SKM-1 (cell line): ENCODE results near the gene POR.
A peak's percentile ranks its signal among the peaks of the same experiment; 100 is the strongest.

Experiments
- DNase-seq: peaks from one replicate; lab custom pipeline; 2025; ENCODE audit not compliant: unreplicated experiment; lab: John Stamatoyannopoulos, UW

POR gene

GRCh38 chr7:75950111-75950681 lies 35.2 kb downstream of the POR start:
- DNase-seq, result no peak

- DNase-seq, result peak; percentile 75
These were observed 36.6 kb downstream of the POR start for GRCh38 chr7:75951506-75951905.

- no peak for DNase-seq
These were observed 38.5 kb downstream of the POR start for GRCh38 chr7:75953431-75953830.

- DNase-seq, result no peak
These were observed 39.0 kb downstream of the POR start for GRCh38 chr7:75953931-75954330.

- no peak for DNase-seq
These were observed 40.5 kb downstream of the POR start for GRCh38 chr7:75955331-75955955.

GRCh38 chr7:75957021-75957736 lies 42.2 kb downstream of the POR start:
- no peak for DNase-seq

- no peak for DNase-seq
These were observed 44.0 kb downstream of the POR start for GRCh38 chr7:75958802-75959543.

GRCh38 chr7:75960372-75960771 lies 45.4 kb downstream of the POR start:
- DNase-seq, result no peak

- DNase-seq, result no peak
These were observed 46.3 kb downstream of the POR start for GRCh38 chr7:75961218-75961617.

- DNase-seq, result no peak
These were observed 47.8 kb downstream of the POR start for GRCh38 chr7:75962607-75963380.

- no peak for DNase-seq
These were observed 48.5 kb downstream of the POR start for GRCh38 chr7:75963381-75963995.

- DNase-seq, result no peak
These were observed 50.7 kb downstream of the POR start for GRCh38 chr7:75965617-75966016.

GRCh38 chr7:75966190-75966961 lies 51.4 kb downstream of the POR start:
- DNase-seq, result no peak

GRCh38 chr7:75967055-75967454 lies 52.1 kb downstream of the POR start:
- no peak for DNase-seq

- no peak for DNase-seq
These were observed 52.6 kb downstream of the POR start for GRCh38 chr7:75967487-75967997.

- DNase-seq, result no peak
These were observed 53.1 kb downstream of the POR start for GRCh38 chr7:75968012-75968411.

GRCh38 chr7:75968561-75969001 lies 53.6 kb downstream of the POR start:
- DNase-seq, result no peak

- DNase-seq, result no peak
These were observed 54.2 kb downstream of the POR start for GRCh38 chr7:75969182-75969581.

GRCh38 chr7:75969704-75970498 lies 54.9 kb downstream of the POR start:
- no peak for DNase-seq
